Liver (tissue), 9 donors: ENCODE results near the gene ABCG8. TPM values are rescaled to one million over a fixed set of nuclear protein-coding genes. Genes with fewer than 3 reads are reported as not detected.

ENCODE experiments used
- DNase-seq: peaks from one replicate; pipeline ENCODE4 v3.0.0-alpha.2; 2017; ENCODE audit warnings: low spot score
- H3K27ac ChIP-seq, 2 donors: one replicate each; pipeline ENCODE4 v1.7.0; 2013; ENCODE audit warnings: inconsistent platforms in 2 of 2, low read length in 2 of 2, control low read depth in 1 of 2, low read depth in 1 of 2, mild to moderate bottlenecking in 1 of 2
- H3K27me3 ChIP-seq, 4 donors: one replicate each; pipeline versions ENCODE4 v1.6.1 to v1.7.0; 2013; ENCODE audit warnings: low read length in 3 of 4, inconsistent platforms in 1 of 4, mild to moderate bottlenecking in 1 of 4, moderate library complexity in 1 of 4; ENCODE audit not compliant: control insufficient read depth in 4 of 4, insufficient read depth in 4 of 4
- H3K36me3 ChIP-seq, 4 donors: one replicate each; pipeline versions ENCODE4 v1.6.1 to v1.7.0; 2013; ENCODE audit warnings: low read length in 3 of 4, mild to moderate bottlenecking in 3 of 4, low read depth in 1 of 4, moderate library complexity in 1 of 4; ENCODE audit not compliant: control insufficient read depth in 4 of 4, insufficient read depth in 3 of 4
- H3K4me1 ChIP-seq, 4 donors: one replicate each; pipeline versions ENCODE4 v1.6.1 to v1.7.0; 2013; ENCODE audit warnings: low read length in 3 of 4, mild to moderate bottlenecking in 3 of 4, moderate library complexity in 1 of 4; ENCODE audit not compliant: control insufficient read depth in 4 of 4, insufficient read depth in 4 of 4
- H3K4me3 ChIP-seq, 3 donors: one replicate each; pipeline versions ENCODE4 v1.6.1 to v1.7.0; 2013; ENCODE audit warnings: low read length in 3 of 3, control low read depth in 1 of 3, low read depth in 1 of 3, mild to moderate bottlenecking in 1 of 3
- H3K9ac ChIP-seq, 2 donors: one replicate each; pipeline ENCODE4 v1.7.0; 2013; ENCODE audit warnings: low read length in 2 of 2, mild to moderate bottlenecking in 2 of 2, moderate library complexity in 2 of 2, control low read depth in 1 of 2, low read depth in 1 of 2
- H3K9me3 ChIP-seq, 4 donors: one replicate each; pipeline versions ENCODE4 v1.6.1 to v1.7.0; 2013; ENCODE audit warnings: low read length in 3 of 4; ENCODE audit not compliant: control insufficient read depth in 4 of 4
- ATF3 ChIP-seq: IDR thresholded peaks from 2 replicates; pipeline ENCODE4 v1.6.1; 2016; ENCODE audit warnings: antibody characterized with exemption
- CTCF ChIP-seq: fragments of 150-350 bp; IDR thresholded peaks from 2 replicates; pipeline ENCODE4 v1.5.1; 2017; ENCODE audit warnings: improper control_type of control experiment, low read depth, low read length; ENCODE audit not compliant: missing input control
- EGR1 ChIP-seq, 2 donors: IDR thresholded peaks; 2 replicates each; pipeline ENCODE4 v1.6.1; 2016 to 2018; ENCODE audit warnings: antibody characterized with exemption in 2 of 2, low read depth in 2 of 2
- FOXA1 ChIP-seq: IDR thresholded peaks from 2 replicates; pipeline ENCODE4 v1.6.1; 2016; ENCODE audit warnings: antibody characterized with exemption
- FOXA2 ChIP-seq: IDR thresholded peaks from 2 replicates; pipeline ENCODE4 v1.6.1; 2016; ENCODE audit warnings: antibody characterized with exemption
- GABPA ChIP-seq, 2 donors: IDR thresholded peaks in 1 of 2; conservative IDR thresholded peaks in 1 of 2; 2 replicates each; pipeline ENCODE4 v1.6.1; 2016; ENCODE audit warnings: antibody characterized with exemption in 2 of 2, mild to moderate bottlenecking in 1 of 2, moderate library complexity in 1 of 2
- HNF4A ChIP-seq, 2 donors: conservative IDR thresholded peaks; 2 replicates each; pipeline ENCODE4 v1.6.1; 2016; ENCODE audit warnings: antibody characterized with exemption in 2 of 2, mild to moderate bottlenecking in 2 of 2
- HNF4G ChIP-seq: IDR thresholded peaks from 2 replicates; pipeline ENCODE4 v1.6.1; 2016; ENCODE audit warnings: antibody characterized with exemption
- JUND ChIP-seq, 2 donors: IDR thresholded peaks; 2 replicates each; pipeline ENCODE4 v1.6.1; 2016; ENCODE audit warnings: antibody characterized with exemption in 2 of 2
- MAX ChIP-seq: IDR thresholded peaks from 2 replicates; pipeline ENCODE4 v1.6.1; 2016; ENCODE audit warnings: antibody characterized with exemption
- NR2F2 ChIP-seq: IDR thresholded peaks from 2 replicates; pipeline ENCODE4 v1.6.1; 2016; ENCODE audit warnings: antibody characterized with exemption
- RAD21 ChIP-seq, 2 donors: IDR thresholded peaks; 2 replicates each; pipeline ENCODE4 v1.6.1; 2016; ENCODE audit warnings: antibody characterized with exemption in 2 of 2, mild to moderate bottlenecking in 2 of 2
- REST ChIP-seq: IDR thresholded peaks from 2 replicates; pipeline ENCODE4 v1.6.1; 2016; ENCODE audit warnings: antibody characterized with exemption, mild to moderate bottlenecking
- RXRA ChIP-seq, 2 donors: IDR thresholded peaks; 2 replicates each; pipeline ENCODE4 v1.6.1; 2017 to 2018; ENCODE audit warnings: antibody characterized with exemption in 2 of 2, mild to moderate bottlenecking in 1 of 2
- SP1 ChIP-seq: IDR thresholded peaks from 2 replicates; pipeline ENCODE4 v1.6.1; 2018; ENCODE audit warnings: antibody characterized with exemption, mild to moderate bottlenecking
- TAF1 ChIP-seq: conservative IDR thresholded peaks from 2 replicates; pipeline ENCODE4 v1.6.1; 2016; ENCODE audit warnings: antibody characterized with exemption, mild to moderate bottlenecking
- YY1 ChIP-seq: IDR thresholded peaks from 2 replicates; pipeline ENCODE4 v1.6.1; 2016; ENCODE audit warnings: antibody characterized with exemption, mild to moderate bottlenecking
- ZBTB33 ChIP-seq: IDR thresholded peaks from 2 replicates; pipeline ENCODE4 v1.6.1; 2016; ENCODE audit warnings: antibody characterized with exemption
- whole genome bisulfite sequencing: extraction: QIAGEN DNeasy Blood & Tissue Kit; methylation state at CpG from one replicate; pipeline ENCODE4 v1.1.7; 2013; 5-methylcytosine and 5-hydroxymethylcytosine counted together
- polyA plus RNA-seq, 2 donors: library from polyadenylated mRNA; stranded (reverse) in 1 of 2; unstranded in 1 of 2; fragments of 200-250 nt in 1 of 2; fragments of >200 nt in 1 of 2; fragmentation: Nextera tagmentation in 1 of 2; extraction: Ambion mirVana in 1 of 2; gene quantifications; one replicate each; pipeline versions ENCODE4 v1.2.1 to v1.2.3, GENCODE V29; 2013 to 2015
- total RNA-seq, 2 donors: library from RNA; depleted of rRNA; stranded (reverse); fragments of >200 nt; gene quantifications; one replicate each; pipeline ENCODE4 v1.2.3, GENCODE V29; 2014
- donor health status: healthy.
- donor health status: healthy.
- donor health status: healthy.
- donor health status: healthy.
- donor health status: healthy.

Gene ABCG8
- total and polyA plus RNA-seq, 4 donors, result 16.8 to 81.2 (median 37.5) TPM

GRCh38 chr2:43840965-43841364 is 2.2 kb downstream of the ABCG8 start:
- no peak for DNase-seq
- Histone ChIP-seq H3K4me1 (peaks cover 5 to 77% (median 55%) of the 10 kb centered on the region in 4 donors), H3K27me3 (no peaks in the 10 kb centered on the region), H3K27ac (peak overlapping the region; percentile 85 to 89), H3K9me3 (no peaks in the 10 kb centered on the region), H3K4me3 (peak overlapping the region; percentile 30 to 77 (median 58)), H3K36me3 (peaks cover 0 to 5% (median under 1%) of the 10 kb centered on the region in 4 donors), H3K9ac (peak overlapping the region; percentile 76 to 99)
- TF ChIP-seq FOXA2, result no peak
- no peak for TF ChIP-seq EGR1 (IDR thresholded peaks at IDR 0.05; ENCODE audit: low read depth in 2 of 2)
- TF ChIP-seq NR2F2, result no peak
- TF ChIP-seq FOXA1, result no peak
- no peak for TF ChIP-seq YY1
- no peak for TF ChIP-seq ZBTB33
- no peak for TF ChIP-seq JUND (IDR thresholded peaks at IDR 0.05)
- peak; percentile 27 for TF ChIP-seq REST
- TF ChIP-seq GABPA (IDR thresholded peaks at IDR 0.05 in 1 of 2, conservative IDR thresholded peaks at IDR 0.05 in 1 of 2), result no peak
- no peak for TF ChIP-seq HNF4G
- peak; percentile 49 for TF ChIP-seq TAF1
- no peak for TF ChIP-seq ATF3
- peak; percentile 23 to 24 for TF ChIP-seq RXRA (IDR thresholded peaks at IDR 0.05)
- no peak for TF ChIP-seq CTCF
- no peak for TF ChIP-seq HNF4A (conservative IDR thresholded peaks at IDR 0.05)
- TF ChIP-seq MAX, result no peak
- no peak for TF ChIP-seq RAD21 (IDR thresholded peaks at IDR 0.05)
- peak; percentile 12 for TF ChIP-seq SP1
- 43% methylated on average over 5 of the region's 5 CpGs for whole genome bisulfite sequencing
